ENCODE results near the gene C14orf39. TPM values are rescaled to one million over a fixed set of nuclear protein-coding genes. Genes with fewer than 3 reads are reported as not detected.

C14orf39 gene
- total RNA-seq, 1 donor from 2014 or later = 6.2 TPM

DNA sequence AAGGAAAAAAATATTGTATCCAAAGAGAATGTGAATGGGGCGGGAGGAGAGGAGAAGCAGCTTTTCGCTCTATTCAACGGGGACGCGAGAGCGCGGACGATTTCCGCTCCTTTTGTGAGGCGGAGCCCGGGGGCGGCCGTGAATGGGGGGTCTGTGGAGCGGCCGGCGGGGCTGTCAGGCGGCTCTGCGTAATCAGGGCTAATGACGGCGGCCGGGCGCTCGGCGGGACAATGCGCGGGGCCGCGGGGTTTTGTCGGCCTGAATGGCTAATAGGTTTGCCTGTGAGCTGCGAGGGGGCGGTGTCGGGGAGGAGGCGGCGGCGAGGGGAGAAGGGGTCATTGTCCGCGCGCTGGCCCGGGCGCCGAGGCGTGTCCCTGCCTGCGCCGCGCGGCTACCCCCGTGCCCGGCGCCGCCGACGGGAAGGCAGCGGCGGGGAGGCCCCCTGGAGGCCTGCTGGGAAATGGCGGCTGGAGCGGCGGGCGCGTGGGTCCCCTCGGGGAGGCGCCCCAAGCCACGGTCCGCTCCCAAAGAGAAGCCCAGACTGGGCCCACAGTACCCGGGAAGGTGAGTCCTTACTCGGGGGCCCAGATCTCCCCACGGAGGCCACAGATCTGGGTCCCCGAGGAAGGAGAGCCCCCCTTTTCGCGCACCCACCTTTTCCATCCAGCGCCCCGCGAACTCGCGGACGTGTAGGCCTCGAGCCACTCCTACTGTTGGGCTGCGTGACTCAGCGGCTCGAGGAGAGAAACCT, 29.1 kb upstream of the C14orf39 start:
- DNase-seq (ENCODE audit: low spot score) = peak; percentile 97
- H3K4me2 ChIP-seq = peak overlapping the region; percentile 92
- Mint-ChIP-seq H3K27ac (no peak overlapping the region), H3K4me3 (peak overlapping the region; percentile 84), H3K9me3 (peaks cover 10% of the 10 kb centered on the region), H3K27me3 (ENCODE audit: insufficient read depth, low read depth) (peaks cover 52% of the 10 kb centered on the region), H3K4me1 (peaks cover 19% of the 10 kb centered on the region), H3K36me3 (no peaks in the 10 kb centered on the region)
- peak overlapping the region; percentile 80 for H3K27ac ChIP-seq
- TF ChIP-seq CTCF (IDR thresholded peaks at IDR 0.05) (peak; percentile 61), EZH2 (IDR thresholded peaks at IDR 0.05) (peak; percentile 77), EZH2phosphoT487 (IDR thresholded peaks at IDR 0.05) (peak; percentile 12)
- peaks cover 89% of the 10 kb centered on the region for H3K27me3 ChIP-seq
- H3K9me3 ChIP-seq (ENCODE audit: low read depth) = no peaks in the 10 kb centered on the region
- no peak overlapping the region for H3K9ac ChIP-seq
- no peaks in the 10 kb centered on the region for H3K36me3 ChIP-seq
- peaks cover 49% of the 10 kb centered on the region for H3K4me1 ChIP-seq
- H3K4me3 ChIP-seq = peak overlapping the region; percentile 50
- peaks cover 58% of the 10 kb centered on the region for H3F3A ChIP-seq (ENCODE audit: low read depth)
- no peaks in the 10 kb centered on the region for H3K79me2 ChIP-seq (ENCODE audit: low read depth)
- H4K20me1 ChIP-seq (ENCODE audit: low read depth) = peaks cover 35% of the 10 kb centered on the region
- peak overlapping the region; percentile 77 for H2AFZ ChIP-seq (replicated peaks)

- Histone ChIP-seq H3K4me3 (peak overlapping the region; percentile 50), H3K27ac (peak overlapping the region; percentile 22), H3K9me3 (ENCODE audit: low read depth) (no peaks in the 10 kb centered on the region), H3K36me3 (no peaks in the 10 kb centered on the region), H2AFZ (replicated peaks) (peak overlapping the region; percentile 59), H3K4me1 (peaks cover 55% of the 10 kb centered on the region), H3F3A (ENCODE audit: low read depth) (peaks cover 64% of the 10 kb centered on the region), H4K20me1 (ENCODE audit: low read depth) (peaks cover 41% of the 10 kb centered on the region), H3K4me2 (peak overlapping the region; percentile 92), H3K79me2 (ENCODE audit: low read depth) (no peaks in the 10 kb centered on the region), H3K27me3 (peaks cover 89% of the 10 kb centered on the region), H3K9ac (no peak overlapping the region)
- Mint-ChIP-seq H3K4me3 (peak overlapping the region; percentile 84), H3K36me3 (no peaks in the 10 kb centered on the region), H3K9me3 (peaks cover 10% of the 10 kb centered on the region), H3K27ac (no peak overlapping the region), H3K27me3 (ENCODE audit: insufficient read depth, low read depth) (peaks cover 58% of the 10 kb centered on the region), H3K4me1 (peaks cover 23% of the 10 kb centered on the region)
- no peak for DNase-seq (ENCODE audit: low spot score)
- TF ChIP-seq EZH2 (IDR thresholded peaks at IDR 0.05) (no peak), CTCF (IDR thresholded peaks at IDR 0.05) (no peak), EZH2phosphoT487 (IDR thresholded peaks at IDR 0.05) (peak; percentile 28)
These were observed 28.5 kb upstream of the C14orf39 start for GRCh38 chr14:60514378-60514740.

DNA sequence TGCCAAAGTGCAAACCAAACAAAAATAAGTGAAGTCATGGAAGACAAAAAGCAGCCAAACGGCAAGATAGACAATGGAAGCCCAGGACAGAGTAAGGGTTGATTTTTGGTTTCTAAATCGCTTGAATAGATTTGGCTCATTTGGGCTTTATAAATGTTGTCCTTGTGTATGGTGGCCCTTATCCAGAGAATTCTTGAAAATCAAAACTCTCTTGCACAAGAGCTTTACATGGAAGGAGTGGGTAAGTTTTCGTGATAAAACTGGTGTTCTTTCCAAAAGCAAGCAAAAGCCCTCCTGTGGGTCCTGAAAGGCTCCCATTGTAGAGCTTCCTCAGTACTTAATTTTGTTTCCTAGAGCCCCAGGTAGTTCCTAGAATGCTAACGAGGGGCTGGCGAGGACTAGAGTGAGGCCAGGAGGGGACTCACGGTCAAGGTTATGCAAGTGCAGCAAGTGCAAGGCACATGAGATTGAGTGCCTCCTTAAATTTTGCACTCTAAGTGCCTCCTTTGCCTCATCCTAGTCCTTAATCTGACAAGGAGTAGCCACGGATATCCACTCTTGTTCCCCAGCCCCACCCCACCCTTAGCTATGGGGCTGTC, 27.2 kb upstream of the C14orf39 start:
- Histone ChIP-seq H3K27ac (no peak overlapping the region), H3F3A (ENCODE audit: low read depth) (peaks cover 76% of the 10 kb centered on the region), H3K4me2 (no peak overlapping the region), H2AFZ (replicated peaks) (no peak overlapping the region), H3K27me3 (peaks cover 89% of the 10 kb centered on the region), H3K79me2 (ENCODE audit: low read depth) (no peaks in the 10 kb centered on the region), H3K9ac (no peak overlapping the region), H3K9me3 (ENCODE audit: low read depth) (no peaks in the 10 kb centered on the region), H4K20me1 (ENCODE audit: low read depth) (peaks cover 51% of the 10 kb centered on the region), H3K4me3 (no peak overlapping the region), H3K36me3 (no peaks in the 10 kb centered on the region), H3K4me1 (peaks cover 66% of the 10 kb centered on the region)
- peaks cover 30% of the 10 kb centered on the region for H3K4me1 Mint-ChIP-seq
- DNase-seq (ENCODE audit: low spot score) = peak; percentile 27
- H3K4me3 Mint-ChIP-seq = no peak overlapping the region
- H3K27ac Mint-ChIP-seq = no peak overlapping the region
- no peaks in the 10 kb centered on the region for H3K36me3 Mint-ChIP-seq
- peaks cover 67% of the 10 kb centered on the region for H3K27me3 Mint-ChIP-seq (ENCODE audit: insufficient read depth, low read depth)
- TF ChIP-seq EZH2 (IDR thresholded peaks at IDR 0.05) (no peak), EZH2phosphoT487 (IDR thresholded peaks at IDR 0.05) (no peak), CTCF (IDR thresholded peaks at IDR 0.05) (no peak)
- peaks cover 10% of the 10 kb centered on the region for H3K9me3 Mint-ChIP-seq

Data from neural progenitor cell (in vitro differentiated cells).